HG02588 (cell line): Measurements from ENCODE around the gene DNER.
"Not testable (repeated sequence)": the region's sequence is repeated elsewhere in the genome, so short reads cannot be mapped to it uniquely, and the experiment has no call there.

ENCODE experiments used
- ATAC-seq: cut with Tn5 transposase; IDR thresholded peaks from one replicate; pipeline ENCODE4 v1.9.1; 2021; ENCODE audit warnings: mild to moderate bottlenecking, moderate library complexity; ENCODE audit not compliant: unreplicated experiment

The DNER gene, protein sequence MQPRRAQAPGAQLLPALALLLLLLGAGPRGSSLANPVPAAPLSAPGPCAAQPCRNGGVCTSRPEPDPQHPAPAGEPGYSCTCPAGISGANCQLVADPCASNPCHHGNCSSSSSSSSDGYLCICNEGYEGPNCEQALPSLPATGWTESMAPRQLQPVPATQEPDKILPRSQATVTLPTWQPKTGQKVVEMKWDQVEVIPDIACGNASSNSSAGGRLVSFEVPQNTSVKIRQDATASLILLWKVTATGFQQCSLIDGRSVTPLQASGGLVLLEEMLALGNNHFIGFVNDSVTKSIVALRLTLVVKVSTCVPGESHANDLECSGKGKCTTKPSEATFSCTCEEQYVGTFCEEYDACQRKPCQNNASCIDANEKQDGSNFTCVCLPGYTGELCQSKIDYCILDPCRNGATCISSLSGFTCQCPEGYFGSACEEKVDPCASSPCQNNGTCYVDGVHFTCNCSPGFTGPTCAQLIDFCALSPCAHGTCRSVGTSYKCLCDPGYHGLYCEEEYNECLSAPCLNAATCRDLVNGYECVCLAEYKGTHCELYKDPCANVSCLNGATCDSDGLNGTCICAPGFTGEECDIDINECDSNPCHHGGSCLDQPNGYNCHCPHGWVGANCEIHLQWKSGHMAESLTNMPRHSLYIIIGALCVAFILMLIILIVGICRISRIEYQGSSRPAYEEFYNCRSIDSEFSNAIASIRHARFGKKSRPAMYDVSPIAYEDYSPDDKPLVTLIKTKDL

GRCh38 chr2:229714080-229714735, at the start of gene DNER:
DNER (minus strand) TSS chr2:229714555; CDS start chr2:229714423, 132 bp downstream.
- ATAC-seq: peak; percentile 67

- ATAC-seq: no peak
Measured at GRCh38 chr2:229761663-229762062, 47.3 kb upstream of the DNER start.

- ATAC-seq: not testable (repeated sequence)
Measured at GRCh38 chr2:229757462-229757861, 43.1 kb upstream of the DNER start.

GRCh38 chr2:229752970-229753729, 38.8 kb upstream of the DNER start:
- no peak for ATAC-seq

GRCh38 chr2:229749779-229750178, 35.4 kb upstream of the DNER start:
- no peak for ATAC-seq

DNA sequence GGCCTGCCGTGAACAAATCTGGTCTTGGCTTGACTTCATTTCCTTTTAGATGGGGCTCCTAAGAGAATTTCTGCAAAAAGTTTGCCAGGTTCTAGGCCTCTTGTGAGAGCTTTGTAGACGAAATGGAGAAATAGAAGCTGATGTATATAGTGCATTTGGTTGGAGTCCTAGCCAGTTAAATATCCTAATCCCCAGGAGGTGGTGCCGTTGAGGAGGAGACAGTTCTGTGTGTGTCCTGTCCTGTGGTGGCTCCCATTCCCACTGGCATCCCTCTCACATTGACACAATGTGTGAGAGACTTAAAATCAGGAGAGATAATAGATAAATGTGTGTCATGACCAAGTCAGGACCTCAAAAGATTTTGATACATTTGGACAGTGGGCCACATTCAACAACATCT, 34.6 kb upstream of the DNER start:
- no peak for ATAC-seq

DNA sequence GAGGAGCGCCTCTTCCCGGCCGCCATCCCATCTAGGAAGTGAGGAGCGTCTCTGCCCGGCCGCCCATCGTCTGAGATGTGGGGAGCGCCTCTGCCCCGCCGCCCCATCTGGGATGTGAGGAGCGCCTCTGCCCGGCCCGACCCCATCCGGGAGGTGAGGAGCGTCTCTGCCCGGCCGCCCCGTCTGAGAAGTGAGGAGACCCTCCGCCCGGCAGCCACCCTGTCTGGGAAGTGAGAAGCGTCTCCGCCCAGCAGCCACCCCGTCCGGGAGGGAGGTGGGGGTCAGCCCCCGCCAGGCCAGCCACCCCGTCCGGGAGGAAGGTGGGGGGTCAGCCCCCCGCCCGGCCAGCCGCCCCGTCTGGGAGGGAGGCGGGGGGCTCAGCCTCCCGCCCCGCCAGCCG, 28.3 kb upstream of the DNER start:
- ATAC-seq: not testable (repeated sequence)

DNA sequence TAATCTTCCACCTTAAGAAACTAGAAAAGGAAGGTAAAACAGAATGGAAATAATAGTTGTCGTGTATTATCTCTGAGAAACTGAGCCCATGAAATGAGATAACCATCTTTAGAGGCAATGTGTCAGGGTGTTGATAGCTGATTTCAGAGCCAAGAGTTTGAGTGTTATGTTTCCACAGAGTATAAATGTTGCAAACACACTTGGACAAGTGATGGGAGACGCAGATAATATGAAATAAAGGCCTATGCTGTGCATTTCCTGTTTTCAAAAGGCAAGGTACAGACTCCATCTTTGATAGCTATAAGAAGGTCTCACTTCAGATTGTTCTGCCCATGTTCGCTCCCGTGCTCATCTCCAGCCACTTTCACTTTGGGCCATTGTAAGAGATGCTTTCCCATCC, 25.9 kb upstream of the DNER start:
- no peak for ATAC-seq

DNA sequence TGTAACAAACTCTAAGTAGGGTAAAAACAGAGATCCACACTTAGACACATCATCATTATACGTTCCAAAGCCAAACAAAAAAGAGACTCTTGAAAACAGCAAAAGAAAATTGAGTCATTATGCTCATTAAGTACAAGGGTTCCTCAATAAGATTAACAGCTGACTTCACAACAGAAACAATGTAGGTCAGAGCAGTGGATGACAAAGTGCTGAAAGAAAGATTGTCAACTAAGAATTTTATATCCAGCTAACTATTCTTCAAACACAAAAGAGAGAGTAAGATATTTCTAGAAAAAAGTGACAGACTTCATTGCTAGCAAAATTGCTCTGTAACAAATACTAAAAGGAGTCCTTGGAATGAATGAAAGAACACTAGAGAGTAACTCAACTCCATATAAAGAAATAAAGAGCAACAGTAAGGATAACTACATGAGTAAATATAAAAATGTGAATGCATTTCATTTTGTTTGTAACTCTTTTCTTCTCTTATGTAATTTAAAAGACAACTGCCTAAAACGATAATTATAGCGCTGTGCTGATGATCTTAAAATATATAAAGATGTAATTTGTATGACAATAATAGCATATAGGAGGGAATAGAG, 23.8 kb upstream of the DNER start:
- ATAC-seq: no peak

- ATAC-seq: no peak
Measured at GRCh38 chr2:229734410-229734809, 20.1 kb upstream of the DNER start.

DNA sequence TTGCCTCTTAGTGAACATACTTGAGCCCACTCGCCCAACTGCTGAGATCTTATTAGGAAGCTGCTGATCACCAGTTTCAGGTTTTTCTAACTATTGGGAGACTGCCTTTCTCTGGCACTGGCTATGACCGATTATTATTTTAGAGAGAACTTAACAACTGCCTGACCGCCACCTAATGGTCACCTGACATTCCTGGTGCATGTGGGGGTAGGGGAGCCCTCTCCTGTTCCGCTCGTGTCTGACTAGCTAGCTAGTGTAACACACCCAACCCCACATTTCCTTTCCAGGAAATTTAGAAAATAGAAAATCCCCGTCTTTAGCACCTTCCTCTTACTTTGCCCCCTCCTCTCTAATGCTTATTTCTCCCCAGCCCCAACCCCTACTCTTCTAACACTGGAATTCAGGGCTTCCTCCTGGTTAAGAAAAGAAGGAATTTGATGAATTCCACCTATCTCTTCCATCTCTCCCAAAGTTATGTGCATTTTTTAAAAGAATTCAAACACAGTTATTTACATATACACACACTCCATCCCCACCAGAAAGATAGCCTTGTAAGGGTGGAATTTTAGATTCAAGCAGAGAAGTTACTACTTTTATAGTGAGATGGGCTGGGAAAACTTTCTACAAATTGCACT, 19.4 kb upstream of the DNER start:
- no peak for ATAC-seq

- no peak for ATAC-seq
Measured at GRCh38 chr2:229732897-229733296, 18.5 kb upstream of the DNER start.

GRCh38 chr2:229731916-229732315, 17.6 kb upstream of the DNER start:
- ATAC-seq: no peak

DNA sequence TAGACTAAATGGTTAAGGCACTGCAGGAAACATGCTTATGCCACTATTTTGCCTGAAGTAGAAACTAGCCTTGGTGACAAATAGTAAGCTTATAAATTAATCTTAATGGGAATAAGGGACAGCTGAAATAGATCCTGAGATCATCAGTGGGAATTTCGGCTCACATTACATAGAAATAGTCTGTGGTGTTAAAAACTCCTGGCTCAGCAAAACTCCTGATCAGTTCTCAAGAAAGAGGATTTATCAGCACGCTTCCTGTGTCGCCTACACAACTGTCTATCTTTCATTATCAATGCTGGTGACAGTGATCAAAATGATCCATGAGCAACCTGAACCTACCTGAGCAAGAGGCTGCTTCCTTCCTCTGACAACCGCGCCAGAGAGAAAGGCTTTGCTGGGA, 17.0 kb upstream of the DNER start:
- ATAC-seq: no peak

GRCh38 chr2:229728370-229728769, 14.0 kb upstream of the DNER start:
- no peak for ATAC-seq

GRCh38 chr2:229726643-229727042, 12.3 kb upstream of the DNER start:
- ATAC-seq: no peak

DNA sequence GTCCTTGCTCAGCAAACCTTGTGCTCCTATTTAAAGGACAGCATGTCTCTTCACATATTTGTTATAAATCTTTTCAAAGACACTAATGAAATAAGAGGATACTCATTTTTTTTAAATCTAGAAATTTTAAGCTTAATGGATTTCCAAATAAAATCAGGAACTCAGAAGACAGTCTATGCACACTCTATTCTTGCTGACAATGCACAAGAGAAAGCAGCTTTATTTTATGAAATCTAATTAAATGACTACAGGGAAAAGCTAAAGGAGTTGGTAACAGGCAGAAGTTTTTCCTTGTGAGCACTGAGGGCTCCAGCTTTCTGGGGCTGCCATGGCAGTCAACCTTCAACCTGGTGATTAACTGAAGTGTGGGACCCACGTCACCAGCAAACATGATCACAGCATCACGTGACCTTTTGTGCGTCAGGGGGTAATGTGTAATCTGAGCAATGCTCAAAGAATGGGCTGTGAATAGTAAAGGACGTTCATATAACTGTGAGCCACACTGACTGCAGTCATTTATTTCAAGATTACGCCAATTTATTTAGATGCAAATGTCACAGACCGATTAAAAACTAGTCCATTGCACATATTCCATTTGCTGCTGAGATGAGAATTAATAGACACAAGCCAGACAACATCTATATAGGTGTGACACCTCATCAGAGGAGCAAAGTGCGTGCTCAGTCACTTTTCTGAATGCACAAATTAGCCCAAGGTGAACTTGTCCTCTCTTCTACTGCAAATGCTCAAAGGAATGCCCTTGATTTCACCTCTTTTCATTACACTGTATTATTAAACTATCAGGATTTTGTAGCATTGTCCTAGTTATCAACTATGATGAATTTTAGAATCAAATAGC, 11.6 kb upstream of the DNER start:
- ATAC-seq: no peak

DNA sequence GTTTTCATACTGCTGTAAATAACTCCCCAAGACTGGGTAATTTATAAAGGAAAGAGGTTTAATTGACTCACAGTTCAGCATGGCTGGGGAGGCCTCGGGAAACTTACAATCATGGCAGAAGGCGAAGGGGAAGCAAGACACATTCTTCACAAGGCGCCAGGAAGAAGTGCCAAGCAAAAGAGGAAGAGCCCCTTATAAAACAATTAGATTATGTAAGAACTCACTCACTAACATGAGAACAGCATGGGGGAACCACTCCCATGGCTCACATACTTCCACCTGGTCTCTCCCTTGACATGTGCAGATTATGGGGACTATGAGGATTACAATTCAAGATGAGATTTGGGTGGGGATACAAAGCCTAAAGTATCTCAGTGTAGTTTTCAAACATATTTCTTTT, 8.8 kb upstream of the DNER start:
- ATAC-seq: not testable (repeated sequence)
